ENCODE data around the gene RPL39L.
"Not testable (repeated sequence)": the region's sequence is repeated elsewhere in the genome, so short reads cannot be mapped to it uniquely, and the experiment has no call there.

Gene RPL39L

GRCh38 chr3:187145149-187145895 is 6.0 kb upstream of the RPL39L start:
- in situ Hi-C loops (cut with HindIII; ENCODE audit: low sequenced_read_pairs): no loop called here

GRCh38 chr3:187139895-187140253 is 578 bp upstream of the RPL39L start:
- in situ Hi-C loops (cut with HindIII; ENCODE audit: low sequenced_read_pairs): no loop called here

- in situ Hi-C loops (cut with HindIII; ENCODE audit: low sequenced_read_pairs): no loop called here
These were observed 2.4 kb downstream of the RPL39L start for GRCh38 chr3:187136936-187137335.

GRCh38 chr3:187136337-187136736 is 3.0 kb downstream of the RPL39L start:
- in situ Hi-C loops (cut with HindIII; ENCODE audit: low sequenced_read_pairs): no loop called here

- in situ Hi-C loops (cut with HindIII; ENCODE audit: low sequenced_read_pairs): not testable (repeated sequence)
These were observed 4.1 kb downstream of the RPL39L start for GRCh38 chr3:187135172-187135690.

- in situ Hi-C loops (cut with HindIII; ENCODE audit: low sequenced_read_pairs): not testable (repeated sequence)
These were observed 6.1 kb downstream of the RPL39L start for GRCh38 chr3:187133181-187133580.

GRCh38 chr3:187132666-187133065 is 6.6 kb downstream of the RPL39L start:
- in situ Hi-C loops (cut with HindIII; ENCODE audit: low sequenced_read_pairs): no loop called here

GRCh38 chr3:187131981-187132380 is 7.3 kb downstream of the RPL39L start:
- in situ Hi-C loops (cut with HindIII; ENCODE audit: low sequenced_read_pairs): no loop called here

- in situ Hi-C loops (cut with HindIII; ENCODE audit: low sequenced_read_pairs): no loop called here
These were observed 8.8 kb downstream of the RPL39L start for GRCh38 chr3:187130346-187131066.

- in situ Hi-C loops (cut with HindIII; ENCODE audit: low sequenced_read_pairs): no loop called here
These were observed 13.8 kb downstream of the RPL39L start for GRCh38 chr3:187125319-187126031.

- in situ Hi-C loops (cut with HindIII; ENCODE audit: low sequenced_read_pairs): no loop called here
These were observed 17.0 kb downstream of the RPL39L start for GRCh38 chr3:187122261-187122660.

- in situ Hi-C loops (cut with HindIII; ENCODE audit: low sequenced_read_pairs): no loop called here
These were observed 19.0 kb downstream of the RPL39L start for GRCh38 chr3:187120326-187120725.

- in situ Hi-C loops (cut with HindIII; ENCODE audit: low sequenced_read_pairs): loop anchor here (5.0 kb wide), 1 partner anchor 78 kb away; no protein-coding TSS in a partner anchor
These were observed 24.8 kb downstream of the RPL39L start for GRCh38 chr3:187114511-187114910.

- in situ Hi-C loops (cut with HindIII; ENCODE audit: low sequenced_read_pairs): loop anchor here (5.0 kb wide), 1 partner anchor 79 kb away; no protein-coding TSS in a partner anchor
These were observed 26.1 kb downstream of the RPL39L start for GRCh38 chr3:187112934-187113793.

- in situ Hi-C loops (cut with HindIII; ENCODE audit: low sequenced_read_pairs): loop anchor here (5.0 kb wide), 1 partner anchor 82 kb away; no protein-coding TSS in a partner anchor
These were observed 29.1 kb downstream of the RPL39L start for GRCh38 chr3:187110156-187110555.

- in situ Hi-C loops (cut with HindIII; ENCODE audit: low sequenced_read_pairs): no loop called here
These were observed 31.3 kb downstream of the RPL39L start for GRCh38 chr3:187107989-187108388.

- in situ Hi-C loops (cut with HindIII; ENCODE audit: low sequenced_read_pairs): no loop called here
These were observed 33.6 kb downstream of the RPL39L start for GRCh38 chr3:187105700-187106099.

- in situ Hi-C loops (cut with HindIII; ENCODE audit: low sequenced_read_pairs): no loop called here
These were observed 34.4 kb downstream of the RPL39L start for GRCh38 chr3:187104933-187105332.

- in situ Hi-C loops (cut with HindIII; ENCODE audit: low sequenced_read_pairs): no loop called here
These were observed 35.0 kb downstream of the RPL39L start for GRCh38 chr3:187104342-187104741.

GRCh38 chr3:187103251-187103650 is 36.0 kb downstream of the RPL39L start:
- in situ Hi-C loops (cut with HindIII; ENCODE audit: low sequenced_read_pairs): no loop called here
